ENCODE results near the gene SMAGP.

DNA sequence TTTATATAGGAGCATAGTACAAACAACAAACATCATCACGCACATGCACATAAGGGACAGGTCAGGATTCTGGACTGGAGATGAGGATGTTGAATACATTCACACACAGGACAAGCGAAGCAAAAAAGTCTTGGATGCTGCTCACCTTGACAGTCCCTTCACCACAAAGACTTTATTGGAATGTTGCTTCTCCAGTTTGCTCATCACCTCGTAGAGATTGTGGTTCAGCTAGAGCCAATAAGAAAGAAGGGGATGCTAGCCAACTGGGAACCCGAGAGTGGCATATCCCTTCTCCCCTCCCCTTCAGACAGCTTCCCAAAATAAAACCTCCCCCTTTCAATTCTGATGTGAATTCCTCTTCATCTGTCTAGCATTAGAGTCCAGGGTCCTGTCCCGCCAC is 25.4 kb upstream of the SMAGP start:
- TF ChIP-seq POLR2AphosphoS5 (IDR thresholded peaks at IDR 0.05; ENCODE audit: borderline replicate concordance, low read depth, low read length) = no peak
- TF ChIP-seq EZH2 (IDR thresholded peaks at IDR 0.05) = no peak
- no peak for TF ChIP-seq FOXP2 (optimal IDR thresholded peaks at IDR 0.05; ENCODE audit: control extremely low read depth, extremely low read length, insufficient read depth)
